Measurements from ENCODE around the gene LRPAP1.

Gene LRPAP1

DNA sequence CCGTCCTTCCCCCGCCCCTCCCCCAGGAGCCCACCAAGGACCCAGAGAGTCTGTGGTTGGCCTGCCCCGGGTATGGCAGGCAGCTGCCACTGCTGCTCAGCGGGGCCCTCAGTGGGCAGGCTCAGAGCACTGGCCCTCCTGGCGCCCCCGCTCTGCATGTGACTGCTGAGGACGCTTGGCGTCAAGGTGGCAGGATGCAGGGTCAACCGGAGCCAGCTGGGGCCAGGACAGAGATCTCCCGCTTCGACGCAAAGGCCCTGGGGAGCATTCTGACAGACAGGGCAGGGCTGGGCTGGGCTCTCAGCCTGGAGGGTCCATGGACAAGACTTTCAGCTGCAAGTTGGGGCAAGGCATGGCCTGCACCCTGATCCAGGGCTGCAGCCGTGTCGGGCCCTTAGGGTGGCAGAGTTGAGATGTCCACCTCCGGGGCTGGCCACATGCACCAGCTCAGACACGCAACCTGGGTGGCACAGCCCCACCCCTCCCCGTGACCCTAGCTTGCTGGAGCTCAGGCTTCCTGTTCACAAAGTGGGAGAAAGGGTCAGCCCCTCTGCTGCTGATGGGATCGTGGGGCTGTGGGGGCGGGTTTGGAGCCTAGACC lies 30.3 kb downstream of the LRPAP1 start:
- H3K36me3 ChIP-seq (ENCODE audit: control insufficient read depth in 2 of 2, insufficient read depth in 1 of 2, low read length in 2 of 2): peaks cover 0 to 35% of the 10 kb centered on the region in 2 experiments; a peak in 2 of 3 replicates
- no peaks in the 10 kb centered on the region for H3K9me3 ChIP-seq (ENCODE audit: control insufficient read depth, insufficient read depth, low read depth, low read length)
- CTCF ChIA-PET: interaction anchor here (0.5 to 0.7 kb wide), 2 partner anchors 11 to 440 kb away, joined by 3 to 5 read pairs; no protein-coding TSS in a partner anchor
- no peak overlapping the region for H3K4me3 ChIP-seq (ENCODE audit: low read depth, low read length)
- POLR2A ChIA-PET: interaction anchor here (0.6 kb wide), 1 partner anchor 11 kb away, joined by 10 read pairs; no protein-coding TSS in a partner anchor
- no peak overlapping the region for H3K27ac ChIP-seq (ENCODE audit: extremely low read depth, low read depth, low read length)
- H3K4me1 ChIP-seq (ENCODE audit: control insufficient read depth, insufficient read depth, low read length): no peaks in the 10 kb centered on the region
- no peak for TF ChIP-seq ZNF548 (tag by site-specific recombination; IDR thresholded peaks at IDR 0.05)
- no peak for TF ChIP-seq IKZF3 (tag by site-specific recombination; IDR thresholded peaks at IDR 0.05)
- TF ChIP-seq SCRT1 (tag by site-specific recombination; IDR thresholded peaks at IDR 0.05; ENCODE audit: borderline replicate concordance): no peak
- TF ChIP-seq ZNF426 (tag by site-specific recombination; IDR thresholded peaks at IDR 0.05): no peak
- no peak for TF ChIP-seq ZBTB44 (tag by site-specific recombination; IDR thresholded peaks at IDR 0.05)
- no peak for TF ChIP-seq ZNF529 (tag by site-specific recombination; IDR thresholded peaks at IDR 0.05; ENCODE audit: insufficient replicate concordance)
- no peak for TF ChIP-seq GLI2 (tag by site-specific recombination; IDR thresholded peaks at IDR 0.05; ENCODE audit: borderline replicate concordance, low read depth)
- TF ChIP-seq AEBP2 (tag by site-specific recombination; IDR thresholded peaks at IDR 0.05; ENCODE audit: borderline replicate concordance): no peak
- no peak for TF ChIP-seq MZF1 (tag by site-specific recombination; IDR thresholded peaks at IDR 0.05; ENCODE audit: borderline replicate concordance)
- no peak for TF ChIP-seq ZSCAN5A (tag by site-specific recombination; IDR thresholded peaks at IDR 0.05)
- no peak for TF ChIP-seq ZNF555 (tag by site-specific recombination; conservative IDR thresholded peaks at IDR 0.05)
- TF ChIP-seq, protein P1, sequence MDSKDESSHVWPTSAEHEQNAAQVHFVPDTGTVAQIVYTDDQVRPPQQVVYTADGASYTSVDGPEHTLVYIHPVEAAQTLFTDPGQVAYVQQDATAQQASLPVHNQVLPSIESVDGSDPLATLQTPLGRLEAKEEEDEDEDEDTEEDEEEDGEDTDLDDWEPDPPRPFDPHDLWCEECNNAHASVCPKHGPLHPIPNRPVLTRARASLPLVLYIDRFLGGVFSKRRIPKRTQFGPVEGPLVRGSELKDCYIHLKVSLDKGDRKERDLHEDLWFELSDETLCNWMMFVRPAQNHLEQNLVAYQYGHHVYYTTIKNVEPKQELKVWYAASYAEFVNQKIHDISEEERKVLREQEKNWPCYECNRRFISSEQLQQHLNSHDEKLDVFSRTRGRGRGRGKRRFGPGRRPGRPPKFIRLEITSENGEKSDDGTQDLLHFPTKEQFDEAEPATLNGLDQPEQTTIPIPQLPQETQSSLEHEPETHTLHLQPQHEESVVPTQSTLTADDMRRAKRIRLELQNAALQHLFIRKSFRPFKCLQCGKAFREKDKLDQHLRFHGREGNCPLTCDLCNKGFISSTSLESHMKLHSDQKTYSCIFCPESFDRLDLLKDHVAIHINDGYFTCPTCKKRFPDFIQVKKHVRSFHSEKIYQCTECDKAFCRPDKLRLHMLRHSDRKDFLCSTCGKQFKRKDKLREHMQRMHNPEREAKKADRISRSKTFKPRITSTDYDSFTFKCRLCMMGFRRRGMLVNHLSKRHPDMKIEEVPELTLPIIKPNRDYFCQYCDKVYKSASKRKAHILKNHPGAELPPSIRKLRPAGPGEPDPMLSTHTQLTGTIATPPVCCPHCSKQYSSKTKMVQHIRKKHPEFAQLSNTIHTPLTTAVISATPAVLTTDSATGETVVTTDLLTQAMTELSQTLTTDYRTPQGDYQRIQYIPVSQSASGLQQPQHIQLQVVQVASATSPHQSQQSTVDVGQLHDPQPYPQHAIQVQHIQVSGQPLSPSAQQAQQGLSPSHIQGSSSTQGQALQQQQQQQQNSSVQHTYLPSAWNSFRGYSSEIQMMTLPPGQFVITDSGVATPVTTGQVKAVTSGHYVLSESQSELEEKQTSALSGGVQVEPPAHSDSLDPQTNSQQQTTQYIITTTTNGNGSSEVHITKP (tag by site-specific recombination; IDR thresholded peaks at IDR 0.05): no peak

DNA sequence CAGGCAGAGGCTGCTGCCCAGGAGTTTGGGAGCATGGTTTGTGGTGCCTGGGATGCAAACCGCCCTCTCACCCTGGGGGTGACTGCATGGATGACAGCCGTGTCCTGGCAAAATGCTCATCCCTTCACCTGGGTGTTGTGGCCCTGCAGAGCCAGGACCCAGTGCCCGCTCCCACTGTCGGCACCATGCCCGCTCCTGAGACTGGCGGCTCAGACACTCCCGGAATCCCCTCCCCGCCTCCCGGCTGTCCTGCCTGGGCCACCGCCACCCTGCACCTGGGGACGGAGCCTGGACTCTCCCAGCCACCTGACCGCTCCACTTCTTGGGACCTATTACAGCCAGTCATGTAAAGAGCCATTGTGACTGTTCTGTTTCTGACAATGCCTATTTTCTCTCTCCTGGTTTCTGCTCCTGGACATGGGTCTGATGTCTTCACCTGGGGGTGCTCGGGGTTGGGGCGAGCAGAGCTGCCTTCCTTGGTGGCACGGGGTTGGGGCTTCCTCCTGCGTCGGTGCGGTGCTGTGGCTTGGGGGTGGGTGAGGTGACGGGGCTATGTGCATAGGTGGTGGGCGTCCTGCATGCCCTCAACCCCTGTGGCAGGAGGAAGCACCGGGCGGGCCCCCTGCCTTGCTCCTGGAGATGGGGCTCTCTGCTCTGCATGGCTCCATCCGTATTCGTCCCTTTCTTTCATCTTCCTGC lies 30.9 kb downstream of the LRPAP1 start:
- H3K4me1 ChIP-seq (ENCODE audit: control insufficient read depth, insufficient read depth, low read length): no peaks in the 10 kb centered on the region
- CTCF ChIA-PET: interaction anchor here (0.5 kb wide), 1 partner anchor 441 kb away, joined by 3 read pairs; no protein-coding TSS in a partner anchor
- no peaks in the 10 kb centered on the region for H3K9me3 ChIP-seq (ENCODE audit: control insufficient read depth, insufficient read depth, low read depth, low read length)
- no peak overlapping the region for H3K4me3 ChIP-seq (ENCODE audit: low read depth, low read length)
- no peak overlapping the region for H3K27ac ChIP-seq (ENCODE audit: extremely low read depth, low read depth, low read length)
- POLR2A ChIA-PET: no interaction called here
- H3K36me3 ChIP-seq (ENCODE audit: control insufficient read depth in 2 of 2, insufficient read depth in 1 of 2, low read length in 2 of 2): peaks cover 0 to 32% of the 10 kb centered on the region in 2 experiments; a peak in 2 of 3 replicates
- no peak for TF ChIP-seq ZNF155 (tag by site-specific recombination; IDR thresholded peaks at IDR 0.05)
- no peak for TF ChIP-seq MEIS1 (CRISPR knock-in tag; IDR thresholded peaks at IDR 0.05; ENCODE audit: borderline replicate concordance)
- TF ChIP-seq ZNF654 (tag by site-specific recombination; IDR thresholded peaks at IDR 0.05; ENCODE audit: low read depth): no peak
- TF ChIP-seq ZNF530 (tag by site-specific recombination; IDR thresholded peaks at IDR 0.05; ENCODE audit: low read depth): no peak
- TF ChIP-seq ZNF169 (tag by site-specific recombination; IDR thresholded peaks at IDR 0.05): no peak
- no peak for TF ChIP-seq ZFP69B (tag by site-specific recombination; IDR thresholded peaks at IDR 0.05)
- no peak for TF ChIP-seq ZBTB1 (tag by site-specific recombination; IDR thresholded peaks at IDR 0.05)
- TF ChIP-seq GLI2 (tag by site-specific recombination; IDR thresholded peaks at IDR 0.05; ENCODE audit: borderline replicate concordance, low read depth): no peak
- no peak for TF ChIP-seq ZNF223 (tag by site-specific recombination; IDR thresholded peaks at IDR 0.05)
- TF ChIP-seq ZNF114 (tag by site-specific recombination; IDR thresholded peaks at IDR 0.05): no peak
- TF ChIP-seq ZNF529 (tag by site-specific recombination; IDR thresholded peaks at IDR 0.05; ENCODE audit: insufficient replicate concordance): no peak
- TF ChIP-seq ZNF48 (tag by site-specific recombination; IDR thresholded peaks at IDR 0.05): no peak
- TF ChIP-seq ZNF362 (tag by site-specific recombination; IDR thresholded peaks at IDR 0.05): no peak
- no peak for TF ChIP-seq ZFP3 (tag by site-specific recombination; IDR thresholded peaks at IDR 0.05; ENCODE audit: low read depth)

Measured in HEK293 (cell line).